Liver (tissue), 3 donors: Measurements from ENCODE around the gene PDLIM7.

Source experiments
- GABPA ChIP-seq, 2 donors: IDR thresholded peaks in 1 of 2; conservative IDR thresholded peaks in 1 of 2; 2 replicates each; pipeline ENCODE4 v1.6.1; 2016; ENCODE audit warnings: antibody characterized with exemption in 2 of 2, mild to moderate bottlenecking in 1 of 2, moderate library complexity in 1 of 2
- JUND ChIP-seq, 2 donors: IDR thresholded peaks; 2 replicates each; pipeline ENCODE4 v1.6.1; 2016; ENCODE audit warnings: antibody characterized with exemption in 2 of 2
- RAD21 ChIP-seq, 2 donors: IDR thresholded peaks; 2 replicates each; pipeline ENCODE4 v1.6.1; 2016; ENCODE audit warnings: antibody characterized with exemption in 2 of 2, mild to moderate bottlenecking in 2 of 2
- REST ChIP-seq: IDR thresholded peaks from 2 replicates; pipeline ENCODE4 v1.6.1; 2016; ENCODE audit warnings: antibody characterized with exemption, mild to moderate bottlenecking
- YY1 ChIP-seq: IDR thresholded peaks from 2 replicates; pipeline ENCODE4 v1.6.1; 2016; ENCODE audit warnings: antibody characterized with exemption, mild to moderate bottlenecking
- TF ChIP-seq, protein P1 (sequence below): fragments of 150-350 bp; IDR thresholded peaks from 2 replicates; pipeline ENCODE4 v1.5.1; 2017; ENCODE audit warnings: improper control_type of control experiment, low read depth, low read length; ENCODE audit not compliant: missing input control
- TF ChIP-seq, protein P2 (sequence below): IDR thresholded peaks from 2 replicates; pipeline ENCODE4 v1.6.1; 2016; ENCODE audit warnings: antibody characterized with exemption
- TF ChIP-seq, protein P3 (sequence below): IDR thresholded peaks from 2 replicates; pipeline ENCODE4 v1.6.1; 2016; ENCODE audit warnings: antibody characterized with exemption
- donor health status: healthy.
- donor health status: healthy.

- TF ChIP-seq YY1: no peak
- TF ChIP-seq, protein P1, sequence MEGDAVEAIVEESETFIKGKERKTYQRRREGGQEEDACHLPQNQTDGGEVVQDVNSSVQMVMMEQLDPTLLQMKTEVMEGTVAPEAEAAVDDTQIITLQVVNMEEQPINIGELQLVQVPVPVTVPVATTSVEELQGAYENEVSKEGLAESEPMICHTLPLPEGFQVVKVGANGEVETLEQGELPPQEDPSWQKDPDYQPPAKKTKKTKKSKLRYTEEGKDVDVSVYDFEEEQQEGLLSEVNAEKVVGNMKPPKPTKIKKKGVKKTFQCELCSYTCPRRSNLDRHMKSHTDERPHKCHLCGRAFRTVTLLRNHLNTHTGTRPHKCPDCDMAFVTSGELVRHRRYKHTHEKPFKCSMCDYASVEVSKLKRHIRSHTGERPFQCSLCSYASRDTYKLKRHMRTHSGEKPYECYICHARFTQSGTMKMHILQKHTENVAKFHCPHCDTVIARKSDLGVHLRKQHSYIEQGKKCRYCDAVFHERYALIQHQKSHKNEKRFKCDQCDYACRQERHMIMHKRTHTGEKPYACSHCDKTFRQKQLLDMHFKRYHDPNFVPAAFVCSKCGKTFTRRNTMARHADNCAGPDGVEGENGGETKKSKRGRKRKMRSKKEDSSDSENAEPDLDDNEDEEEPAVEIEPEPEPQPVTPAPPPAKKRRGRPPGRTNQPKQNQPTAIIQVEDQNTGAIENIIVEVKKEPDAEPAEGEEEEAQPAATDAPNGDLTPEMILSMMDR: no peak
- no peak for TF ChIP-seq GABPA (IDR thresholded peaks at IDR 0.05 in 1 of 2, conservative IDR thresholded peaks at IDR 0.05 in 1 of 2)
- TF ChIP-seq, protein P2, sequence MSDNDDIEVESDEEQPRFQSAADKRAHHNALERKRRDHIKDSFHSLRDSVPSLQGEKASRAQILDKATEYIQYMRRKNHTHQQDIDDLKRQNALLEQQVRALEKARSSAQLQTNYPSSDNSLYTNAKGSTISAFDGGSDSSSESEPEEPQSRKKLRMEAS: no peak
- no peak for TF ChIP-seq RAD21 (IDR thresholded peaks at IDR 0.05)
- TF ChIP-seq REST: no peak
- TF ChIP-seq JUND (IDR thresholded peaks at IDR 0.05): no peak
- TF ChIP-seq, protein P3, sequence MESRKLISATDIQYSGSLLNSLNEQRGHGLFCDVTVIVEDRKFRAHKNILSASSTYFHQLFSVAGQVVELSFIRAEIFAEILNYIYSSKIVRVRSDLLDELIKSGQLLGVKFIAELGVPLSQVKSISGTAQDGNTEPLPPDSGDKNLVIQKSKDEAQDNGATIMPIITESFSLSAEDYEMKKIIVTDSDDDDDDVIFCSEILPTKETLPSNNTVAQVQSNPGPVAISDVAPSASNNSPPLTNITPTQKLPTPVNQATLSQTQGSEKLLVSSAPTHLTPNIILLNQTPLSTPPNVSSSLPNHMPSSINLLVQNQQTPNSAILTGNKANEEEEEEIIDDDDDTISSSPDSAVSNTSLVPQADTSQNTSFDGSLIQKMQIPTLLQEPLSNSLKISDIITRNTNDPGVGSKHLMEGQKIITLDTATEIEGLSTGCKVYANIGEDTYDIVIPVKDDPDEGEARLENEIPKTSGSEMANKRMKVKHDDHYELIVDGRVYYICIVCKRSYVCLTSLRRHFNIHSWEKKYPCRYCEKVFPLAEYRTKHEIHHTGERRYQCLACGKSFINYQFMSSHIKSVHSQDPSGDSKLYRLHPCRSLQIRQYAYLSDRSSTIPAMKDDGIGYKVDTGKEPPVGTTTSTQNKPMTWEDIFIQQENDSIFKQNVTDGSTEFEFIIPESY: no peak
These were observed 27.1 kb upstream of the PDLIM7 start for GRCh38 chr5:177524539-177524900.
